ENCODE measurements around the gene SSH3.

GRCh38 chr11:67289651-67290479, 13.5 kb upstream of the SSH3 start:
- TF ChIP-seq EZH2 (IDR thresholded peaks at IDR 0.05; ENCODE audit: insufficient read depth, low read length) (no peak), CTCF (IDR thresholded peaks at IDR 0.05; ENCODE audit: insufficient read depth, low read depth, low read length) (no peak)
